HFFc6 (cell line): ENCODE data around the gene NRF1. TPM values are rescaled to one million over a fixed set of nuclear protein-coding genes. Genes with fewer than 3 reads are reported as not detected.

Experiments used
- DNase-seq: peaks from one replicate; pipeline ENCODE4 v3.0.0-alpha.2; 2018
- H3K27ac Mint-ChIP-seq: 2 replicates; pipeline ENCODE4 v1.8.0; 2020; ENCODE audit warnings: mild to moderate bottlenecking, mixed read lengths
- H3K27me3 Mint-ChIP-seq: 2 replicates; pipeline ENCODE4 v1.8.0; 2021; ENCODE audit warnings: mild to moderate bottlenecking, moderate library complexity, mixed read lengths; ENCODE audit not compliant: insufficient read depth
- H3K36me3 Mint-ChIP-seq: 2 replicates; pipeline ENCODE4 v1.8.0; 2021; ENCODE audit warnings: low read depth, mixed read lengths
- H3K4me1 Mint-ChIP-seq: 2 replicates; pipeline ENCODE4 v1.8.0; 2020; ENCODE audit warnings: low read depth, mixed read lengths
- H3K4me3 Mint-ChIP-seq: 2 replicates; pipeline ENCODE4 v1.8.0; 2020; ENCODE audit warnings: mild to moderate bottlenecking, moderate library complexity, mixed read lengths
- H3K9me3 Mint-ChIP-seq: 2 replicates; pipeline ENCODE4 v1.8.0; 2020; ENCODE audit warnings: mild to moderate bottlenecking, mixed read lengths
- total RNA-seq, 6 experiments: library from RNA; stranded (reverse); fragmentation: NEBNext Ultra II Directional; extraction: Animal tissue kit (Norgen Biotek cat#: 25700); gene quantifications; 2 replicates in 1 of 6; 3 replicates in 5 of 6; pipeline ENCODE4 v1.2.3, GENCODE V29; 2021
- TF ChIP-seq, protein P1 (sequence below): fragments of 200-600 bp; sonication (generic); IDR thresholded peaks from 2 replicates; pipeline ENCODE4 v1.5.0; 2021; ENCODE audit warnings: antibody characterized with exemption, mild to moderate bottlenecking

The NRF1 gene
- total RNA-seq, 6 experiments from 2014 or later: 8.8 to 11.8 (median 10.4) TPM

DNA sequence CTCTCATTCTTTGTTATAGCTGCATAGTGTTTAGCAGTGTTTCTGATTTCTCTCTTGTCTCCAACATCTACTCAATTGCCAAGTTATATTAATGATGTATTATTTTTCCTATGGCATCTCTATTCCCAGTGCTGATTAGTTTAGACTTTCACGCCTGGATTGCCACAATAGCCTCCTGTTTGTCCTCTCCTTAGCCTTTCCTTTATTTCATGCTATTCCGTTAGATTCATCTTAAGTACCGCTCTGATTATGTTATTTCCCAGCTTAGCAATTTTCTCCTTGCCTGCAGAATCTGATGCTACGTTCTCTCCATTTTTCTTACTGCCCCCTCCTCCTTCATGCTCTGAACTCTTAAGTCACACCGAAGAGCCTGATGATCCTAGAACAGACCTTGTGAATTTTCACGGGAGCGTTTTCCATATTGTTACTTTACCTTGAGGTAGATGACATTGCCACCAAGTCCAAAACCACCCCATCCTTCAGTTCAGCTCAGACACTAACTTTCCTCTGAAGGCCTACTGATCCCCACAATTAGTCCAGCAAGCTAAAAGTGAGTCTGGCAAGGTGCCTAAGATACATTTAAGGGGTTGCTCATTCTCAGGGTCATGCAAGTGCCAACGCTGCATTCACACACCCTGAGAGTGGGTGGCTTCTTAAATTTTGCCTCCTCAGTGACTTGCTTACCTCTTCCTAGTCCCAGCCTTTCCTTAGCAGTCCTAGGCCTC, 6.6 kb upstream of the NRF1 start:
- Mint-ChIP-seq H3K27ac (no peak overlapping the region), H3K4me1 (peaks cover 17% of the 10 kb centered on the region), H3K36me3 (peaks cover 22% of the 10 kb centered on the region), H3K4me3 (no peak overlapping the region), H3K27me3 (peaks cover 1% of the 10 kb centered on the region; the same call in 1 of the 2 replicates), H3K9me3 (no peaks in the 10 kb centered on the region)
- TF ChIP-seq, protein P1, sequence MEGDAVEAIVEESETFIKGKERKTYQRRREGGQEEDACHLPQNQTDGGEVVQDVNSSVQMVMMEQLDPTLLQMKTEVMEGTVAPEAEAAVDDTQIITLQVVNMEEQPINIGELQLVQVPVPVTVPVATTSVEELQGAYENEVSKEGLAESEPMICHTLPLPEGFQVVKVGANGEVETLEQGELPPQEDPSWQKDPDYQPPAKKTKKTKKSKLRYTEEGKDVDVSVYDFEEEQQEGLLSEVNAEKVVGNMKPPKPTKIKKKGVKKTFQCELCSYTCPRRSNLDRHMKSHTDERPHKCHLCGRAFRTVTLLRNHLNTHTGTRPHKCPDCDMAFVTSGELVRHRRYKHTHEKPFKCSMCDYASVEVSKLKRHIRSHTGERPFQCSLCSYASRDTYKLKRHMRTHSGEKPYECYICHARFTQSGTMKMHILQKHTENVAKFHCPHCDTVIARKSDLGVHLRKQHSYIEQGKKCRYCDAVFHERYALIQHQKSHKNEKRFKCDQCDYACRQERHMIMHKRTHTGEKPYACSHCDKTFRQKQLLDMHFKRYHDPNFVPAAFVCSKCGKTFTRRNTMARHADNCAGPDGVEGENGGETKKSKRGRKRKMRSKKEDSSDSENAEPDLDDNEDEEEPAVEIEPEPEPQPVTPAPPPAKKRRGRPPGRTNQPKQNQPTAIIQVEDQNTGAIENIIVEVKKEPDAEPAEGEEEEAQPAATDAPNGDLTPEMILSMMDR: no peak
- DNase-seq: no peak

DNA sequence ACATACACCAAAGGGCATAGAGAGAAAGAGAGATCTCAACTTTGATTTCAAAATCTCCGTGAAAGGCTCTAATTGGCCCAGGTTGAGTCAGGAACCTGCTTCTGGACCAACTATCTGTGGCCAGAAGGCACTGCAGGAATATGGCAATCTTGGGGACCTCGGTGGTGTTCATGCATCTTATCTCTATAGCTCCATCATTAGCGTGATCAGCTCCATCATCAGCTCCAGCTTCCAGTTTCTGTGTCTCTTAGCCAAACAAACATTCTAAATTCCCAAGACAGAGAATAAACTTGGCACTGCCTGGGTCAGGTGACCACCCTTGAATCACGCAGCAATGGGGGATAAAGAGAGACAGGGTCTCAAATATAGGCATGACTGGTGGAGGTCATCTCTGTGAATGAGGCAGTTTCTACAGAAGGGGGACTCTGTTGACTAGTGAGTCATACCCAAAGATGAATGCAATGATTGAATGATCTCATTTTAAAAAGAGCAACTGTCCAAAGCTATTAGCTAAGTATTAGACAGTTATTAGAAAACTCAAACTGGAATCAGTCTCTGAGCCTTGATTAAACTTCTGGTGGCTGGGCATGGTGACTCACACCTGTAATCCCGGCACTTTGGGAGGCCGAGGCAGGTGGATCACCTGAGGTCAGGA, 5.4 kb upstream of the NRF1 start:
- H3K27ac Mint-ChIP-seq: no peak overlapping the region

DNA sequence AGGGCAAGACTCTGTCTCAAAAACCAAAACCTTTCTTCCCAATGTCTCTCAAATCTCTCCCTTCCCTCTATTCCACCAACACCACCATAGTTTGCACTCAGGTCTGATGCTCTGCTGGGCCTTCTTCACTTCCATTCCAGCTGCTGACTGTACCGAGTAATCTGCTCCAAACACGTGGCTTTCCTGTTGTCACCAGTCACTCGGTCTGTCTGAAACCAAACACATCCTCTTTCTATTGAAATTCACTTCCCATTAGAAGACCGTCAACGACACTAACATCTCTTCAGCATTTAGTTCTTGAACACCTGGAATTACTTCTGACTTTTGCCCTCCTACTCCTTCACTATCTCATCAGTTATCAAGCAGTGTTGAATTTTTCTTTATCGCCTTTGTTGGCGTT, 4.7 kb upstream of the NRF1 start:
- H3K36me3 Mint-ChIP-seq: peaks cover 25% of the 10 kb centered on the region
- no peaks in the 10 kb centered on the region for H3K9me3 Mint-ChIP-seq
- peaks cover 21% of the 10 kb centered on the region for H3K4me1 Mint-ChIP-seq
- no peaks in the 10 kb centered on the region for H3K27me3 Mint-ChIP-seq
- H3K4me3 Mint-ChIP-seq: no peak overlapping the region
- H3K27ac Mint-ChIP-seq: peak overlapping the region; percentile 28; the same call in 1 of the 2 replicates
- no peak for DNase-seq
- TF ChIP-seq, protein P1: no peak

More for the DNA sequence above, 5.4 kb upstream of the NRF1 start:
- DNase-seq: no peak
- Mint-ChIP-seq H3K4me3 (no peak overlapping the region), H3K4me1 (peaks cover 21% of the 10 kb centered on the region), H3K27me3 (no peaks in the 10 kb centered on the region), H3K36me3 (peaks cover 25% of the 10 kb centered on the region), H3K9me3 (no peaks in the 10 kb centered on the region)
- TF ChIP-seq, protein P1: no peak

DNA sequence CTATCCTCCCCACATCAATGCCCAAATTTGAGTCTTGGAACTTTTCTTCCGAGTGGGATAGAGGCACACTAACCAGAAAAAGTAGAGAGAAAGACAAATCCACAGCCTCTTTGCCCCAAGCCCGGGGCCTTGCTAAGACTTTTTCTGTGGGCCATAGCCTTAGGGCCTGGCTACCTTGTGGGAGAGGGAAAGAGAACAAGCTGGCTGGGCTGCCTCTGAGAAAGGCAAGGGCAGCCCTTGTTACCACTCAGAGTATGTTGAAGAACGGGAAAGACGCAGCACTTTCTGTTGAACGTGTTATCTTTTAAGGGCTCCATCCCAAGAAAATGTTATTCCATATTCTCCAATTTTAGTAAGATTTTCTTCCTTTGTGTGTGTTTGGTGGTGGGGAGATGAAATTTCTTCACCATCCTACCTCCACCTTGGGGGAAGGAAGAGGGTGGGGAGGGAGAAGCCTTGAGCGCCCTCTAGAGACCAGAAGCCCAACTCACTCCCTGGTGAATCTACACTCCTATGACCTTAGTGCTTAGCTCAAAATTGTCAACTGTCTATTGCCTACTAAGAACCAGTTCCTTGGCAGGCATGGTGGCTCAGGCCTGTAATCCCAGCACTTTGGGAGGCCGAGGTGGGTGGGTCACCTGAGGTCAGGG, 3.9 kb upstream of the NRF1 start:
- TF ChIP-seq, protein P1: peak; percentile 78
- Mint-ChIP-seq H3K4me3 (no peak overlapping the region), H3K27me3 (no peaks in the 10 kb centered on the region), H3K9me3 (no peaks in the 10 kb centered on the region), H3K36me3 (peaks cover 25% of the 10 kb centered on the region), H3K27ac (no peak overlapping the region), H3K4me1 (peaks cover 21% of the 10 kb centered on the region)
- DNase-seq: peak; percentile 8

DNA sequence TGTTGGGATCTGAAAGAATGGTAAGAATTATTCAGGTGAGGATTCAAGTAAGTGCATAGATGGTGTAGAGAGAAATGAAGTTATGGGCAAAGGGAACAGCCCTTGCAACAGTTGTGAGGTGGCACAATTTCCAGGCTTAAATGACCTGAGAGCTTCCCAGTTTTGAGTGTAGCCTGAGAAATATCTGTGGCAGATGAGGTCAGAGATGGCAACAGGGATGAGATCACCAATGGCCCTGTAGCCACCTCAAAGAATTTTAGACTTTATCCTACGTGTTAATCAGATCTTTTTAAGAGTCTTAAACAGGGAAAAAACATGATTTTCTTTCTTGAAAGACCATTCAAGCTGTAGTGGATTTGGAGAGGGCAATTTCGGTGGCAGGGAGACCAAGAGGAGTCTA, 1.9 kb upstream of the NRF1 start:
- H3K9me3 Mint-ChIP-seq: no peaks in the 10 kb centered on the region
- DNase-seq: no peak
- TF ChIP-seq, protein P1: no peak
- peak overlapping the region; percentile 19 for H3K27ac Mint-ChIP-seq
- H3K4me3 Mint-ChIP-seq: peak overlapping the region; percentile 98
- H3K36me3 Mint-ChIP-seq: peaks cover 25% of the 10 kb centered on the region
- no peaks in the 10 kb centered on the region for H3K27me3 Mint-ChIP-seq
- H3K4me1 Mint-ChIP-seq: peaks cover 40% of the 10 kb centered on the region
